Fibroblast of pulmonary artery (primary cell): ENCODE results near the gene SLC15A3.

Experiments
- DNase-seq: peaks from one replicate; pipeline ENCODE4 v3.0.0-alpha.2; 2010; ENCODE audit warnings: low read depth
- H3K4me3 ChIP-seq: replicated peaks from 2 replicates; pipeline ENCODE4 v1.5.1; 2011; ENCODE audit warnings: low read depth, mild to moderate bottlenecking, control low read depth, low read length, moderate library complexity
- CTCF ChIP-seq: IDR thresholded peaks from 2 replicates; pipeline ENCODE4 v1.5.1; 2011; ENCODE audit warnings: mild to moderate bottlenecking, control low read depth, low read length, inconsistent platforms; ENCODE audit errors: missing control alignments

SLC15A3 gene

GRCh38 chr11:60936467-60937143 lies 15.4 kb downstream of the SLC15A3 start:
- DNase-seq = no peak
- TF ChIP-seq CTCF = no peak
- H3K4me3 ChIP-seq = no peak overlapping the region

- DNase-seq = no peak
- no peak overlapping the region for H3K4me3 ChIP-seq
- no peak for TF ChIP-seq CTCF
Measured at GRCh38 chr11:60935676-60936442, 16.1 kb downstream of the SLC15A3 start.

GRCh38 chr11:60934790-60935605 lies 17.0 kb downstream of the SLC15A3 start:
- H3K4me3 ChIP-seq = no peak overlapping the region
- no peak for TF ChIP-seq CTCF
- no peak for DNase-seq

- no peak for DNase-seq
- TF ChIP-seq CTCF = no peak
- no peak overlapping the region for H3K4me3 ChIP-seq
Measured at GRCh38 chr11:60934124-60934789, 17.7 kb downstream of the SLC15A3 start.

- DNase-seq = no peak
- TF ChIP-seq CTCF = no peak
- H3K4me3 ChIP-seq = no peak overlapping the region
Measured at GRCh38 chr11:60933416-60934123, 18.4 kb downstream of the SLC15A3 start.

- H3K4me3 ChIP-seq = no peak overlapping the region
- no peak for TF ChIP-seq CTCF
- DNase-seq = no peak
Measured at GRCh38 chr11:60932605-60933356, 19.2 kb downstream of the SLC15A3 start.
